Right lobe of liver (tissue), 6 donors: Measurements from ENCODE around the gene ARTN. TPM values are rescaled to one million over a fixed set of nuclear protein-coding genes. Genes with fewer than 3 reads are reported as not detected.

ENCODE experiments used
- ATAC-seq, 4 donors: fragments of 200-7000 bp; cut with Tn5 transposase; one replicate each; pipeline ENCODE4 v1.9.1; 2020; ENCODE audit warnings: mild to moderate bottlenecking in 4 of 4, moderate library complexity in 4 of 4
- DNase-seq, 3 donors: peaks; one replicate each; pipeline ENCODE4 v3.0.0-alpha.2; 2020
- H3K27ac ChIP-seq, 3 donors: fragments of 200-600 bp; one replicate each; pipeline ENCODE4 v1.8.0; 2022
- H3K27me3 ChIP-seq, 2 donors: fragments of 200-600 bp; one replicate each; pipeline ENCODE4 v1.8.0; 2022
- H3K36me3 ChIP-seq, 4 donors: fragments of 200-600 bp; sonication (generic) in 1 of 4; one replicate each; pipeline versions ENCODE4 v1.5.1 to v1.8.0; 2017 to 2022; ENCODE audit warnings: control low read depth in 1 of 4
- H3K4me1 ChIP-seq, 4 donors: fragments of 200-600 bp; sonication (generic) in 1 of 4; one replicate each; pipeline versions ENCODE4 v1.5.1 to v1.8.0; 2017 to 2022; ENCODE audit warnings: control low read depth in 1 of 4
- H3K4me3 ChIP-seq, 3 donors: fragments of 200-600 bp; one replicate each; pipeline ENCODE4 v1.8.0; 2022
- H3K9me3 ChIP-seq, 4 donors: fragments of 200-600 bp; sonication (generic) in 1 of 4; one replicate each; pipeline versions ENCODE4 v1.5.1 to v1.8.0; 2017 to 2022; ENCODE audit warnings: control low read depth in 1 of 4
- POLR2A ChIP-seq: fragments of 450-650 bp; IDR thresholded peaks from one replicate; pipeline ENCODE4 v1.6.1; 2017; ENCODE audit warnings: antibody characterized with exemption, mild to moderate bottlenecking
- WGBS: methylation state at CpG from one replicate; pipeline ENCODE4 v1.1.6; 2018; ENCODE audit warnings: low coverage, low lambda C conversion rate; ENCODE audit not compliant: insufficient coverage; ENCODE audit errors: missing lambda C conversion rate; 5-methylcytosine and 5-hydroxymethylcytosine counted together
- intact Hi-C, 2 donors: fragments of 100-400 bp; cut with DNase I; formaldehyde crosslinking; loops; one replicate each; pipeline versions ENCODE4 v1.11.2 to v1.14.1; 2022
- total RNA-seq, 6 experiments: library from RNA; depleted of rRNA in 2 of 6; stranded (reverse); fragments of >200 nt in 2 of 6; fragmentation: NEBNext Ultra II Directional in 3 of 6; extraction: Animal tissue kit (Norgen Biotek cat#: 25700) in 3 of 6; gene quantifications; one replicate each; pipeline versions ENCODE4 v1.1.0 to v1.2.4, GENCODE V29; 2016 to 2023
- TF ChIP-seq, protein P1 (sequence below), 4 donors: fragments of 200-600 bp in 3 of 4; fragments of 450-650 bp in 1 of 4; IDR thresholded peaks; one replicate each; pipeline versions ENCODE4 v1.5.1 to v1.8.0; 2016 to 2022; ENCODE audit warnings: antibody characterized with exemption in 4 of 4, mild to moderate bottlenecking in 2 of 4
- donor health status: DM: no; HTN: yes; CAD: no.
- donor health status: DM: no; HTN: no; CAD: no.
- donor health status: DM: no; HTN: no; CAD: no.
- donor health status: DM: no; HTN: yes; CAD: no.
- donor health status: DM: no; HTN: yes; CAD: no.

Gene ARTN
- total RNA-seq, 6 experiments from 2014 or later = 0.31 to 0.32 (median 0.31) TPM; not detected in 3

DNA sequence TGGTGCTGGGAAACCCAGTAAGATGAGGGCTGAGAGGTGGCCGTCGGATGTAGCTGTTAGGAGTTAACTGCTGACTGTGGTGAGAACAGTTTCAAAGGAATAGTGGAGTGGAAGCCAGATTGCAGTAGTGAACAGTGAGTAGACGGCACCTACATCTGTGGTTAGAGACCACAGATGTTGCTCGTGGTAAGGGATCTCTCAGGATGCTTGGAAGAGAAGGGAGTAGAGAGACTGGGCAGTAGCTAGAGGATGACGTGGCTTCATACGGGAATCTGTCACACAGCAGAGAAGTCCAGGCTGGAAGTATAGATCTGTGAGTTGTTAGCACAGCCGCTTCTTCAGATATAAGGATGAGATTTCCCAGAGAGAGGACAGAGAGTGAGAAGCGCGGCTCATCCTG is 7.8 kb upstream of the ARTN start:
- no peak overlapping the region for H3K27ac ChIP-seq
- WGBS = 94% methylated on average over 7 of the region's 9 CpGs
- no peak for TF ChIP-seq POLR2A
- TF ChIP-seq, protein P1, sequence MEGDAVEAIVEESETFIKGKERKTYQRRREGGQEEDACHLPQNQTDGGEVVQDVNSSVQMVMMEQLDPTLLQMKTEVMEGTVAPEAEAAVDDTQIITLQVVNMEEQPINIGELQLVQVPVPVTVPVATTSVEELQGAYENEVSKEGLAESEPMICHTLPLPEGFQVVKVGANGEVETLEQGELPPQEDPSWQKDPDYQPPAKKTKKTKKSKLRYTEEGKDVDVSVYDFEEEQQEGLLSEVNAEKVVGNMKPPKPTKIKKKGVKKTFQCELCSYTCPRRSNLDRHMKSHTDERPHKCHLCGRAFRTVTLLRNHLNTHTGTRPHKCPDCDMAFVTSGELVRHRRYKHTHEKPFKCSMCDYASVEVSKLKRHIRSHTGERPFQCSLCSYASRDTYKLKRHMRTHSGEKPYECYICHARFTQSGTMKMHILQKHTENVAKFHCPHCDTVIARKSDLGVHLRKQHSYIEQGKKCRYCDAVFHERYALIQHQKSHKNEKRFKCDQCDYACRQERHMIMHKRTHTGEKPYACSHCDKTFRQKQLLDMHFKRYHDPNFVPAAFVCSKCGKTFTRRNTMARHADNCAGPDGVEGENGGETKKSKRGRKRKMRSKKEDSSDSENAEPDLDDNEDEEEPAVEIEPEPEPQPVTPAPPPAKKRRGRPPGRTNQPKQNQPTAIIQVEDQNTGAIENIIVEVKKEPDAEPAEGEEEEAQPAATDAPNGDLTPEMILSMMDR (IDR thresholded peaks at IDR 0.05) = no peak

DNA sequence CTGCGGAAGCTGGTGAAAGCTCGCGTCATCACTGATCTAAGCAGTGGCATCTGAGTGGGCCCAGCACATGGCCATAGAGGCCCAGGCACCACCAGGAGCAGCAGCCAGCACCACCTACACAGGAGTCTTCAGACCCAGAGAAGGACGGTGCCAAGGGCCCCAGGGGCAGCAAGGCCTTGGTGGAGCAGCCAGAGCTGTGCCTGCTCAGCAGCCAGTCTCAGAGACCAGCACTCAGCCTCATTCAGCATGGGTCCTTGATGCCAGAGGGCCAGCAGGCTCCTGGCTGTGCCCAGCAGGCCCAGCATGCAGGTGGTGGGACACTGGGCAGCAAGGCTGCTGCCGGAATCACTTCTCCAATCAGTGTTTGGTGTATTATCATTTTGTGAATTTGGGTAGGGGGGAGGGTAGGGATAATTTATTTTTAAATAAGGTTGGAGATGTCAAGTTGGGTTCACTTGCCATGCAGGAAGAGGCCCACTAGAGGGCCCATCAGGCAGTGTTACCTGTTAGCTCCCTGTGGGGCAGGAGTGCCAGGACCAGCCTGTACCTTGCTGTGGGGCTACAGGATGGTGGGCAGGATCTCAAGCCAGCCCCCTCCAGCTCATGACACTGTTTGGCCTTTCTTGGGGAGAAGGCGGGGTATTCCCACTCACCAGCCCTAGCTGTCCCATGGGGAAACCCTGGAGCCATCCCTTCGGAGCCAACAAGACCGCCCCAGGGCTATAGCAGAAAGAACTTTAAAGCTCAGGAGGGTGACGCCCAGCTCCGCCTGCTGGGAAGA is 3.2 kb upstream of the ARTN start:
- H3K9me3 ChIP-seq = no peaks in the 10 kb centered on the region
- no peaks in the 10 kb centered on the region for H3K36me3 ChIP-seq
- 50% methylated on average over 1 of the region's 10 CpGs for WGBS
- ATAC-seq (peak; percentile 34 to 41 (median 40)), DNase-seq (no peak)
- no peak for TF ChIP-seq POLR2A
- TF ChIP-seq, protein P1 (IDR thresholded peaks at IDR 0.05) = peak in 3 of 4 donors; percentile 47 to 55 (median 48)
- H3K4me1 ChIP-seq = peaks cover 0 to 10% (median 3%) of the 10 kb centered on the region in 4 donors
- H3K27ac ChIP-seq = no peak overlapping the region
- intact Hi-C loops = loop anchor here (5.0 to 10.0 kb wide), 2 partner anchors 166 to 168 kb away; no protein-coding TSS in a partner anchor
- H3K27me3 ChIP-seq = no peaks in the 10 kb centered on the region
- H3K4me3 ChIP-seq = no peak overlapping the region

More for the DNA sequence above, 7.8 kb upstream of the ARTN start:
- Histone ChIP-seq H3K4me3 (no peak overlapping the region), H3K4me1 (no peaks in the 10 kb centered on the region), H3K9me3 (no peaks in the 10 kb centered on the region), H3K27me3 (no peaks in the 10 kb centered on the region), H3K36me3 (no peaks in the 10 kb centered on the region)
- ATAC-seq = no peak
- intact Hi-C loops = no loop called here
- no peak for DNase-seq

DNA sequence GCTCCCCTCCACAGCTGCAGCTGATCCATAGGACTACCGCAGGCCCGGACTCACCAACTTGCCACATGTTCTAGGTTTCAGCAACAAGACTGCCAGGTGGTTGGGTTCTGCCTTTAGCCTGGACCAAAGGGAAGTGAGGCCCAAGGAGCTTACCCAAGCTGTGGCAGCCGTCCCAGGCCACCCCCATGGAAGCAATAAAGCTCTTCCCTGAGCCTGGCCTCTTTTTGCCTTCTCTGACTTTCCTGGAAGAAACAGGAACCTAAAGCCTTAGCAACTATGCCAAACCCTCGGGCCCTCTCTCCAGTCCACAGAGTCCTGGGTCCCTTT is 2.7 kb upstream of the ARTN start:
- Histone ChIP-seq H3K27ac (no peak overlapping the region), H3K27me3 (no peaks in the 10 kb centered on the region), H3K36me3 (no peaks in the 10 kb centered on the region), H3K4me1 (peaks cover 0 to 11% (median 3%) of the 10 kb centered on the region in 4 donors), H3K9me3 (no peaks in the 10 kb centered on the region), H3K4me3 (no peak overlapping the region)
- intact Hi-C loops = loop anchor here (5.0 to 10.0 kb wide), 2 partner anchors 166 to 169 kb away; no protein-coding TSS in a partner anchor
- WGBS = 70% methylated on average over 2 of the region's 4 CpGs
- DNase-seq = no peak
- TF ChIP-seq, protein P1 (IDR thresholded peaks at IDR 0.05) = no peak
- no peak for ATAC-seq

DNA sequence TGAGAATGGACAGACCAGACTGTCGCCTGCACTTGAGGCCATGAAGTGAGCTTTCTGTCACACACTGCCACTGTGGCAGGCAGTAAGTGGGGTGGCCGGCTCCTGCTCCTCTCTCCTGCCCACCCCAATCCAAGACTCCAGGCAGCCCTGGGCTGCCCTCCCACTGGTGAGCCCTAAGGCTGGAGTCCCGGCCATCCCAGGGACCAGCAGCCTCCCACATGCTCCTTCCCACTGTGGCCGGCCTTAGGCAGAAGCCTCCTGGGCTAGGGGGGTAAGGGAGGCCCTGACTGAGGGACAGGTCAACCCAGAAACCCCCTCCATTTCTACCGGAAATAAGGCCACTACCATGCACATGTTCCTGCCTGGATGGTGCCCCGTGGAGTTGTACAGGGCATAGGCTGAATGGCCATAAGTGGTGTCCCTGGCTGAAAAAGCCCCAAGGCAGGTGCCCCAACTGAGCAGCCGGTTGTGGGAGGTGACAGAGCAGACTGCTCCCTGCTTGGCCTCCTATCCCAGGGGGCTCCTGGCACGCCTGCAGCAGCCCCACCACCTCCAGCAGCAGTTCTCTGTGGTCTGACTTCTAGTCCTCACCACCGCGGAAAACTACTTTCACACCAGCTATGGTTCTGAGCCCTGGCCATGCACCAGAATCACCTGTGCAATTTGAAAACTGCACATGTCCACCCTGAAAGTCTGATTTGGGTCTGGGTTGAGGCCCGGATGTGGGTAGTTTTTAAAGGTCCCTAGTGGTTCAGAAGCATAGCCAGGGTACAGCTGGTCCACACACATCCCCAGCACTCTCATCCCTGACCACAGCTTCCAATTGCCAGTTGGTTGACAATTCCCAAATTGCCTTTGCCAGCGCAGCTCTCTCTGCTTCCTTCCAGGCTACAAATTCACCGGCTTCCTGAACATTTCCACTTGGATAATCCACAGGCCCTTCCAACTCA is 1.6 kb upstream of the ARTN start:
- no peak for DNase-seq
- H3K4me3 ChIP-seq = no peak overlapping the region
- TF ChIP-seq, protein P1 (IDR thresholded peaks at IDR 0.05) = no peak
- TF ChIP-seq POLR2A = no peak
- ATAC-seq = no peak
- intact Hi-C loops = loop anchor here (5.0 to 10.0 kb wide), 2 partner anchors 167 to 170 kb away; no protein-coding TSS in a partner anchor
- 100% methylated on average over 1 of the region's 13 CpGs for whole genome bisulfite sequencing
- no peaks in the 10 kb centered on the region for H3K9me3 ChIP-seq
- H3K36me3 ChIP-seq = no peaks in the 10 kb centered on the region
- no peak overlapping the region for H3K27ac ChIP-seq
- H3K27me3 ChIP-seq = no peaks in the 10 kb centered on the region
- H3K4me1 ChIP-seq = peaks cover 0 to 19% (median 3%) of the 10 kb centered on the region in 4 donors
